ENCODE data around the gene RRP15. TPM values are rescaled to one million over a fixed set of nuclear protein-coding genes. Genes with fewer than 3 reads are reported as not detected.

RRP15 gene
- total RNA-seq, 1 donor from 2014 or later = 20.3 TPM

GRCh38 chr1:218351391-218352074 lies 66.4 kb downstream of the RRP15 start:
- H3K27ac Mint-ChIP-seq (ENCODE audit: unreplicated experiment) = no peak overlapping the region
- H3K9me3 Mint-ChIP-seq (ENCODE audit: unreplicated experiment) = no peaks in the 10 kb centered on the region
- TF ChIP-seq CTCF (IDR thresholded peaks at IDR 0.05) = peak; percentile 57
- H3K36me3 Mint-ChIP-seq (ENCODE audit: unreplicated experiment) = peaks cover 17% of the 10 kb centered on the region
- H3K4me3 Mint-ChIP-seq (ENCODE audit: unreplicated experiment) = no peak overlapping the region
- no peaks in the 10 kb centered on the region for H3K27me3 Mint-ChIP-seq (ENCODE audit: unreplicated experiment)
- H3K4me1 Mint-ChIP-seq (ENCODE audit: unreplicated experiment) = peaks cover 66% of the 10 kb centered on the region
- DNase-seq (ENCODE audit: extremely low spot score, unreplicated experiment) = no peak

- H3K4me1 Mint-ChIP-seq (ENCODE audit: unreplicated experiment) = peaks cover 70% of the 10 kb centered on the region
- no peak for TF ChIP-seq CTCF (IDR thresholded peaks at IDR 0.05)
- H3K4me3 Mint-ChIP-seq (ENCODE audit: unreplicated experiment) = peak overlapping the region; percentile 52
- no peak overlapping the region for H3K27ac Mint-ChIP-seq (ENCODE audit: unreplicated experiment)
- H3K9me3 Mint-ChIP-seq (ENCODE audit: unreplicated experiment) = no peaks in the 10 kb centered on the region
- H3K27me3 Mint-ChIP-seq (ENCODE audit: unreplicated experiment) = no peaks in the 10 kb centered on the region
- H3K36me3 Mint-ChIP-seq (ENCODE audit: unreplicated experiment) = peaks cover 18% of the 10 kb centered on the region
- DNase-seq (ENCODE audit: extremely low spot score, unreplicated experiment) = no peak
These were observed 67.0 kb downstream of the RRP15 start for GRCh38 chr1:218352075-218352438.

- Mint-ChIP-seq H3K27ac (ENCODE audit: unreplicated experiment) (peak overlapping the region; percentile 27), H3K4me3 (ENCODE audit: unreplicated experiment) (peak overlapping the region; percentile 30), H3K27me3 (ENCODE audit: unreplicated experiment) (no peaks in the 10 kb centered on the region), H3K36me3 (ENCODE audit: unreplicated experiment) (peaks cover 29% of the 10 kb centered on the region), H3K4me1 (ENCODE audit: unreplicated experiment) (peaks cover 82% of the 10 kb centered on the region), H3K9me3 (ENCODE audit: unreplicated experiment) (no peaks in the 10 kb centered on the region)
- TF ChIP-seq CTCF (IDR thresholded peaks at IDR 0.05) = no peak
- no peak for DNase-seq (ENCODE audit: extremely low spot score, unreplicated experiment)
These were observed 68.6 kb downstream of the RRP15 start for GRCh38 chr1:218353656-218354055.

- no peak overlapping the region for H3K27ac Mint-ChIP-seq (ENCODE audit: unreplicated experiment)
- peaks cover 34% of the 10 kb centered on the region for H3K36me3 Mint-ChIP-seq (ENCODE audit: unreplicated experiment)
- DNase-seq (ENCODE audit: extremely low spot score, unreplicated experiment) = no peak
- no peak for TF ChIP-seq CTCF (IDR thresholded peaks at IDR 0.05)
- H3K4me3 Mint-ChIP-seq (ENCODE audit: unreplicated experiment) = no peak overlapping the region
- H3K9me3 Mint-ChIP-seq (ENCODE audit: unreplicated experiment) = no peaks in the 10 kb centered on the region
- peaks cover 86% of the 10 kb centered on the region for H3K4me1 Mint-ChIP-seq (ENCODE audit: unreplicated experiment)
- H3K27me3 Mint-ChIP-seq (ENCODE audit: unreplicated experiment) = no peaks in the 10 kb centered on the region
These were observed 70.2 kb downstream of the RRP15 start for GRCh38 chr1:218355278-218355677.

- DNase-seq (ENCODE audit: extremely low spot score, unreplicated experiment) = no peak
- peaks cover 42% of the 10 kb centered on the region for H3K36me3 Mint-ChIP-seq (ENCODE audit: unreplicated experiment)
- H3K27me3 Mint-ChIP-seq (ENCODE audit: unreplicated experiment) = no peaks in the 10 kb centered on the region
- H3K4me1 Mint-ChIP-seq (ENCODE audit: unreplicated experiment) = peaks cover 83% of the 10 kb centered on the region
- H3K9me3 Mint-ChIP-seq (ENCODE audit: unreplicated experiment) = no peaks in the 10 kb centered on the region
- no peak for TF ChIP-seq CTCF (IDR thresholded peaks at IDR 0.05)
- H3K4me3 Mint-ChIP-seq (ENCODE audit: unreplicated experiment) = no peak overlapping the region
- H3K27ac Mint-ChIP-seq (ENCODE audit: unreplicated experiment) = peak overlapping the region; percentile 63
These were observed 72.3 kb downstream of the RRP15 start for GRCh38 chr1:218357211-218357892.
